ENCODE measurements around the gene NPSR1. TPM values are rescaled to one million over a fixed set of nuclear protein-coding genes. Genes with fewer than 3 reads are reported as not detected.

NPSR1 gene
- total RNA-seq, 1 donor from 2014 or later, result not detected

DNA sequence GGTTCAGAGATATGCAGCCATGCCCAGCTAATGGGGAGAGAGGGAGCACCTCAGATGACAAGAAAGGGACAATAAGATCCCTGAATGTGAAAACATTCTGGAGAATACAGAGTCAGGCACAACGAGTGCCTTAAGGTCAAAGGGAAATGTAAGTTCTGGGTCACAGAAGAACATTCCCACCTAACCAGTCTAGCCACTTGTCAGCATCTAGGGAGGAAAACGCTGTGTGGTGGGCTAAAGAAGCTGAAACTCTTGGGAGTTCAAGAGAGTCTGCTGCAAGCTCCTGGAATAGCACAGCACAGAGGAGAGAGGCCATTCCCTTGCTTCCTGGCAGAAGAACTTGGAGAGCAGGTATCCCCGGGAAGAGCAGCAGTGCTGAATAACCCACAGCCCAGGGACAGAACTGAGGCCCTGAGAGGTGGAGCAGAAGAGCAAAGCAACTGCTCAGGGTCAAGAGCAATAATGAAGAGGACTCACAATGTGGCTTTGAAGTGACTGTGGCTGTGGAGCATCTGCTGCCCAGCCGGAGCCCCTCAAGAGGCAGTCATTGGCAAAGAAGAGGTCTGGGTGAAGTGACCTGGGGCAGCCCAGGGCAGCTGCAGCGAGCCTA lies 182.3 kb downstream of the NPSR1 start:
- H3K4me3 ChIP-seq (ENCODE audit: low read depth, low read length), result no peak overlapping the region
- H3K27me3 ChIP-seq (ENCODE audit: control insufficient read depth, insufficient read depth, low read length), result no peaks in the 10 kb centered on the region
- no peak for DNase-seq (ENCODE audit: low read depth)
- H3K36me3 ChIP-seq (ENCODE audit: control insufficient read depth, insufficient read depth, low read length), result no peaks in the 10 kb centered on the region
- no peak for TF ChIP-seq CTCF (IDR thresholded peaks at IDR 0.05; ENCODE audit: insufficient read depth, low read length, poor library complexity, severe bottlenecking)

GRCh38 chr7:34841326-34841725 lies 183.3 kb downstream of the NPSR1 start:
- DNase-seq (ENCODE audit: low read depth), result no peak
- no peaks in the 10 kb centered on the region for H3K36me3 ChIP-seq (ENCODE audit: control insufficient read depth, insufficient read depth, low read length)
- no peak for TF ChIP-seq CTCF (IDR thresholded peaks at IDR 0.05; ENCODE audit: insufficient read depth, low read length, poor library complexity, severe bottlenecking)
- H3K27me3 ChIP-seq (ENCODE audit: control insufficient read depth, insufficient read depth, low read length), result no peaks in the 10 kb centered on the region
- no peak overlapping the region for H3K4me3 ChIP-seq (ENCODE audit: low read depth, low read length)

GRCh38 chr7:34842782-34843181 lies 184.8 kb downstream of the NPSR1 start:
- no peak for DNase-seq (ENCODE audit: low read depth)
- no peak for TF ChIP-seq CTCF (IDR thresholded peaks at IDR 0.05; ENCODE audit: insufficient read depth, low read length, poor library complexity, severe bottlenecking)
- Histone ChIP-seq H3K4me3 (ENCODE audit: low read depth, low read length) (no peak overlapping the region), H3K27me3 (ENCODE audit: control insufficient read depth, insufficient read depth, low read length) (no peaks in the 10 kb centered on the region), H3K36me3 (ENCODE audit: control insufficient read depth, insufficient read depth, low read length) (no peaks in the 10 kb centered on the region)

GRCh38 chr7:34844406-34844805 lies 186.4 kb downstream of the NPSR1 start:
- H3K4me3 ChIP-seq (ENCODE audit: low read depth, low read length), result no peak overlapping the region
- H3K36me3 ChIP-seq (ENCODE audit: control insufficient read depth, insufficient read depth, low read length), result no peaks in the 10 kb centered on the region
- no peak for DNase-seq (ENCODE audit: low read depth)
- TF ChIP-seq CTCF (IDR thresholded peaks at IDR 0.05; ENCODE audit: insufficient read depth, low read length, poor library complexity, severe bottlenecking), result no peak
- H3K27me3 ChIP-seq (ENCODE audit: control insufficient read depth, insufficient read depth, low read length), result no peaks in the 10 kb centered on the region

- Histone ChIP-seq H3K4me3 (ENCODE audit: low read depth, low read length) (no peak overlapping the region), H3K36me3 (ENCODE audit: control insufficient read depth, insufficient read depth, low read length) (no peaks in the 10 kb centered on the region), H3K27me3 (ENCODE audit: control insufficient read depth, insufficient read depth, low read length) (no peaks in the 10 kb centered on the region)
- no peak for TF ChIP-seq CTCF (IDR thresholded peaks at IDR 0.05; ENCODE audit: insufficient read depth, low read length, poor library complexity, severe bottlenecking)
- DNase-seq (ENCODE audit: low read depth), result no peak
These were observed 187.1 kb downstream of the NPSR1 start for GRCh38 chr7:34844936-34845665.

All from kidney epithelial cell (primary cell).